ENCODE results near the gene DMBX1. TPM values are rescaled to one million over a fixed set of nuclear protein-coding genes. Genes with fewer than 3 reads are reported as not detected.

Gene DMBX1
- total RNA-seq, 1 experiment from 2014 or later = 2.3 TPM

DNA sequence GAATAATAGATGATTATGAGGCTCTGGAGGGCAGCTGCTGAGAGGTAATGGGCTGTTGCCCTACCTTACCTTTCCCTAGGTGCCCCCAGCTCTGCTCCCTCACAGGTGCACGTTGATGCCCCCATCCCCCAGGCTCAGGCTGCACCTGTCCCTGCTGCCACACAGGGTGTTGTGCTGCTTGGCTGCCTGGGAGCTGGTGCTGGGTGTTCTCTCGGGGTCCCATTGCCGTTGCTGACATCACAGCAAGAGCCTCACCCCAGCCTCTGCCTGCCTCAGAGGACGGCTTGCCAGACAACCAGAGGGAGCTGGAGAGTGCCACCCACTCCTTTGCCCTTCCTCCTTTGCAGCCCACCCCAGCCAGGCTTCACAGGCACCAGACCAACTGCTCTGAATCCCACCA, 31.4 kb upstream of the DMBX1 start:
- WGBS (ENCODE audit: extremely low coverage, insufficient read length, low lambda C conversion rate) = no CpG with 5 or more reads among the region's 4 CpGs
- no peak overlapping the region for H4K91ac ChIP-seq (ENCODE audit: insufficient read length, low read depth, low read length)
- H3K56ac ChIP-seq (ENCODE audit: insufficient read length, low read depth, low read length) = no peak overlapping the region
- H2BK12ac ChIP-seq (ENCODE audit: insufficient read length, low read depth, low read length) = no peak overlapping the region
- H2AFZ ChIP-seq (ENCODE audit: low read length) = no peak overlapping the region
- H3K27ac Mint-ChIP-seq = no peak overlapping the region
- no peaks in the 10 kb centered on the region for H4K20me1 ChIP-seq (ENCODE audit: control insufficient read depth, insufficient read depth, insufficient read length)
- peaks cover 98% of the 10 kb centered on the region for H3K27me3 Mint-ChIP-seq (ENCODE audit: low read depth)
- no peaks in the 10 kb centered on the region for H3K79me1 ChIP-seq (ENCODE audit: insufficient read depth, low read depth, low read length, poor library complexity, severe bottlenecking)
- H3K36me3 Mint-ChIP-seq (ENCODE audit: insufficient read depth in 1 of 3, low read depth in 3 of 3) = no peaks in the 10 kb centered on the region
- no peak overlapping the region for H2BK120ac ChIP-seq (ENCODE audit: low read depth, low read length, poor library complexity, severe bottlenecking)
- peaks cover 33 to 65% of the 10 kb centered on the region in 2 experiments for H3K4me1 Mint-ChIP-seq
- H3K14ac ChIP-seq (ENCODE audit: insufficient read depth, low read length) = no peak overlapping the region
- no peak overlapping the region for H4K8ac ChIP-seq (replicated peaks; ENCODE audit: insufficient read length, low read depth, low read length)
- no peak overlapping the region for H3K4me3 Mint-ChIP-seq
- H3K4me2 ChIP-seq (ENCODE audit: insufficient read depth, insufficient read length, low read length) = no peak overlapping the region
- no peak overlapping the region for H3K27ac ChIP-seq (ENCODE audit: insufficient read length, low read depth, low read length)
- no peaks in the 10 kb centered on the region for H3K23me2 ChIP-seq (ENCODE audit: insufficient read length, low read depth, low read length, poor library complexity, severe bottlenecking)
- no peak overlapping the region for H2AK5ac ChIP-seq (ENCODE audit: insufficient read length, low read length)
- H3T11ph ChIP-seq (ENCODE audit: low read length) = no peak overlapping the region
- no peak overlapping the region for H3K4ac ChIP-seq (ENCODE audit: low read depth, low read length)
- no peaks in the 10 kb centered on the region for H3K4me1 ChIP-seq (ENCODE audit: insufficient read depth, low read length)
- DNase-seq = no peak
- H3K23ac ChIP-seq (ENCODE audit: insufficient read length, low read depth, low read length) = no peak overlapping the region
- no peak overlapping the region for H2BK15ac ChIP-seq (ENCODE audit: low read depth, low read length)
- TF ChIP-seq, protein P1, sequence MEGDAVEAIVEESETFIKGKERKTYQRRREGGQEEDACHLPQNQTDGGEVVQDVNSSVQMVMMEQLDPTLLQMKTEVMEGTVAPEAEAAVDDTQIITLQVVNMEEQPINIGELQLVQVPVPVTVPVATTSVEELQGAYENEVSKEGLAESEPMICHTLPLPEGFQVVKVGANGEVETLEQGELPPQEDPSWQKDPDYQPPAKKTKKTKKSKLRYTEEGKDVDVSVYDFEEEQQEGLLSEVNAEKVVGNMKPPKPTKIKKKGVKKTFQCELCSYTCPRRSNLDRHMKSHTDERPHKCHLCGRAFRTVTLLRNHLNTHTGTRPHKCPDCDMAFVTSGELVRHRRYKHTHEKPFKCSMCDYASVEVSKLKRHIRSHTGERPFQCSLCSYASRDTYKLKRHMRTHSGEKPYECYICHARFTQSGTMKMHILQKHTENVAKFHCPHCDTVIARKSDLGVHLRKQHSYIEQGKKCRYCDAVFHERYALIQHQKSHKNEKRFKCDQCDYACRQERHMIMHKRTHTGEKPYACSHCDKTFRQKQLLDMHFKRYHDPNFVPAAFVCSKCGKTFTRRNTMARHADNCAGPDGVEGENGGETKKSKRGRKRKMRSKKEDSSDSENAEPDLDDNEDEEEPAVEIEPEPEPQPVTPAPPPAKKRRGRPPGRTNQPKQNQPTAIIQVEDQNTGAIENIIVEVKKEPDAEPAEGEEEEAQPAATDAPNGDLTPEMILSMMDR (conservative IDR thresholded peaks at IDR 0.05) = no peak
- H2BK5ac ChIP-seq (ENCODE audit: insufficient read length, low read length) = no peak overlapping the region
- no peak overlapping the region for H3K9ac ChIP-seq (ENCODE audit: extremely low read depth, insufficient read length, low read length)
- H3K9me3 Mint-ChIP-seq = peaks cover 0 to 3% of the 10 kb centered on the region in 2 experiments; a peak in 1 of 5 replicates
- no peak overlapping the region for H2BK20ac ChIP-seq (ENCODE audit: low read depth, low read length, poor library complexity, severe bottlenecking)
- peaks cover 4% of the 10 kb centered on the region; the same call in 1 of the 2 replicates for H3K27me3 ChIP-seq (ENCODE audit: insufficient read depth, low read length)
- H4K5ac ChIP-seq (ENCODE audit: insufficient read length, low read depth, low read length) = no peak overlapping the region
- no peaks in the 10 kb centered on the region for H3K79me2 ChIP-seq (ENCODE audit: insufficient read depth, low read length)
- no peak overlapping the region for H3K18ac ChIP-seq (ENCODE audit: insufficient read length, low read depth, low read length)
- H3K9me3 ChIP-seq (ENCODE audit: control insufficient read depth, low read depth, low read length) = no peaks in the 10 kb centered on the region
